Head of caudate nucleus (tissue), 42 donors: ENCODE data around the gene FOXE1.

Source experiments
- DNase-seq, 42 donors: peaks; one replicate each; pipeline versions ENCODE4 v3.0.0 to v3.0.0-alpha.2; 2020 to 2021; ENCODE audit warnings: mixed read lengths in 7 of 42
- intact Hi-C: fragments of 100-400 bp; cut with DNase I; formaldehyde crosslinking; loops from one replicate; pipeline ENCODE4 v1.15.0; 2022

Gene FOXE1

GRCh38 chr9:97853056-97853843, at the start of gene FOXE1:
TSS of gene FOXE1 (plus strand) at chr9:97853226. CDS start at chr9:97853915, 689 bp downstream.
- DNase-seq, result peak in 1 of 42 donors; percentile 35
- intact Hi-C loops, result no loop called here

- intact Hi-C loops, result no loop called here
- no peak for DNase-seq
Observed at GRCh38 chr9:97804059-97804365, 49.0 kb upstream of the FOXE1 start.

GRCh38 chr9:97806721-97807120, 46.3 kb upstream of the FOXE1 start:
- DNase-seq, result no peak
- intact Hi-C loops, result no loop called here

GRCh38 chr9:97807681-97808080, 45.3 kb upstream of the FOXE1 start:
- DNase-seq, result no peak
- intact Hi-C loops, result no loop called here

GRCh38 chr9:97808415-97808814, 44.6 kb upstream of the FOXE1 start:
- no peak for DNase-seq
- intact Hi-C loops, result no loop called here

GRCh38 chr9:97808972-97809371, 44.1 kb upstream of the FOXE1 start:
- intact Hi-C loops, result no loop called here
- DNase-seq, result no peak

- no peak for DNase-seq
- intact Hi-C loops, result no loop called here
Observed at GRCh38 chr9:97809666-97810344, 43.2 kb upstream of the FOXE1 start.

GRCh38 chr9:97811533-97812246, 41.3 kb upstream of the FOXE1 start:
- no peak for DNase-seq

GRCh38 chr9:97812247-97812543, 40.8 kb upstream of the FOXE1 start:
- DNase-seq, result no peak
- intact Hi-C loops, result no loop called here

More at GRCh38 chr9:97811533-97812246, 41.3 kb upstream of the FOXE1 start:
- intact Hi-C loops, result no loop called here

- no peak for DNase-seq
- intact Hi-C loops, result no loop called here
Observed at GRCh38 chr9:97813072-97813471, 40.0 kb upstream of the FOXE1 start.

- intact Hi-C loops, result no loop called here
- no peak for DNase-seq
Observed at GRCh38 chr9:97819735-97820134, 33.3 kb upstream of the FOXE1 start.

GRCh38 chr9:97820373-97820772, 32.7 kb upstream of the FOXE1 start:
- no peak for DNase-seq
- intact Hi-C loops, result no loop called here

GRCh38 chr9:97830884-97831829, 21.9 kb upstream of the FOXE1 start:
- DNase-seq, result no peak
- intact Hi-C loops, result no loop called here

GRCh38 chr9:97831843-97832636, 21.0 kb upstream of the FOXE1 start:
- DNase-seq, result no peak
- intact Hi-C loops, result no loop called here

GRCh38 chr9:97840521-97840920, 12.5 kb upstream of the FOXE1 start:
- no peak for DNase-seq
- intact Hi-C loops, result no loop called here

GRCh38 chr9:97842960-97843359, 10.1 kb upstream of the FOXE1 start:
- no peak for DNase-seq
- intact Hi-C loops, result no loop called here

- peak in 1 of 42 donors; percentile 5 for DNase-seq
Observed at GRCh38 chr9:97845130-97845529, 7.9 kb upstream of the FOXE1 start.

GRCh38 chr9:97845763-97846162, 7.3 kb upstream of the FOXE1 start:
- intact Hi-C loops, result no loop called here
- peak in 1 of 42 donors; percentile 3 for DNase-seq

More at GRCh38 chr9:97845130-97845529, 7.9 kb upstream of the FOXE1 start:
- intact Hi-C loops, result no loop called here

GRCh38 chr9:97846347-97846746, 6.7 kb upstream of the FOXE1 start:
- intact Hi-C loops, result no loop called here
- DNase-seq, result no peak
